Natural killer cell treated with Interleukin-12 subunit alpha and Interleukin-12 subunit beta and Interleukin-15 and Interleukin-18, amount 100 ng/mL, for 72 hours (primary cell): ENCODE results near the gene METTL26. TPM values are rescaled to one million over a fixed set of nuclear protein-coding genes. Genes with fewer than 3 reads are reported as not detected.
"Not testable (repeated sequence)": the region's sequence is repeated elsewhere in the genome, so short reads cannot be mapped to it uniquely, and the experiment has no call there.

Experiments used
- ATAC-seq, 2 donors: fragments of 150-1000 bp; cut with Tn5 transposase in 1 of 2; sonication (Bioruptor Pico), chemical (Tn5 transposase) in 1 of 2; 2 replicates each; pipeline ENCODE4 v1.10.0; 2021
- DNase-seq: peaks from one replicate; pipeline ENCODE4 v3.0.0; 2022; ENCODE audit warnings: low spot score
- H3K27ac Mint-ChIP-seq, 2 donors: 1 replicate in 1 of 2; 2 replicates in 1 of 2; pipeline ENCODE4 v1.8.0; 2022; ENCODE audit warnings: mixed read lengths in 2 of 2, mild to moderate bottlenecking in 1 of 2, moderate library complexity in 1 of 2
- H3K27me3 Mint-ChIP-seq, 2 donors: 1 replicate in 1 of 2; 2 replicates in 1 of 2; pipeline ENCODE4 v1.8.0; 2022; ENCODE audit warnings: mixed read lengths in 2 of 2
- H3K36me3 Mint-ChIP-seq: one replicate; pipeline ENCODE4 v1.8.0; 2022; ENCODE audit warnings: mixed read lengths
- H3K4me1 Mint-ChIP-seq, 2 donors: 1 replicate in 1 of 2; 2 replicates in 1 of 2; pipeline ENCODE4 v1.8.0; 2022; ENCODE audit warnings: low read depth in 2 of 2, mixed read lengths in 2 of 2, mild to moderate bottlenecking in 1 of 2
- H3K4me3 Mint-ChIP-seq: one replicate; pipeline ENCODE4 v1.8.0; 2022; ENCODE audit warnings: mixed read lengths
- H3K9me3 Mint-ChIP-seq: 2 replicates; pipeline ENCODE4 v1.8.0; 2022; ENCODE audit warnings: mixed read lengths
- total RNA-seq, 2 donors: library from RNA; stranded (reverse); gene quantifications; one replicate each; pipeline ENCODE4 v1.2.3, GENCODE V29; 2022

Gene METTL26
- total RNA-seq, 2 donors from 2014 or later: 93.7 to 115 TPM

- Mint-ChIP-seq H3K36me3 (no peaks in the 10 kb centered on the region), H3K4me1 (peaks cover 13 to 17% of the 10 kb centered on the region in 2 donors), H3K27ac (no peak overlapping the region), H3K9me3 (no peaks in the 10 kb centered on the region), H3K4me3 (no peak overlapping the region), H3K27me3 (no peaks in the 10 kb centered on the region)
- DNase-seq (no peak), ATAC-seq (no peak)
These were observed 29.3 kb downstream of the METTL26 start for GRCh38 chr16:606656-607307.

GRCh38 chr16:603933-604332 lies 32.2 kb downstream of the METTL26 start:
- H3K4me1 Mint-ChIP-seq: peaks cover 9 to 12% of the 10 kb centered on the region in 2 donors
- no peak overlapping the region for H3K27ac Mint-ChIP-seq
- ATAC-seq: no peak

GRCh38 chr16:600781-601180 lies 35.3 kb downstream of the METTL26 start:
- Mint-ChIP-seq H3K9me3 (no peaks in the 10 kb centered on the region), H3K4me3 (no peak overlapping the region), H3K27me3 (no peaks in the 10 kb centered on the region), H3K4me1 (peaks cover 9 to 19% of the 10 kb centered on the region in 2 donors), H3K36me3 (no peaks in the 10 kb centered on the region), H3K27ac (no peak overlapping the region)
- no peak for DNase-seq
- no peak for ATAC-seq

More at GRCh38 chr16:603933-604332, 32.2 kb downstream of the METTL26 start:
- Mint-ChIP-seq H3K4me3 (no peak overlapping the region), H3K27me3 (no peaks in the 10 kb centered on the region), H3K9me3 (no peaks in the 10 kb centered on the region), H3K36me3 (no peaks in the 10 kb centered on the region)
- DNase-seq: no peak

- ATAC-seq: no peak
- H3K4me1 Mint-ChIP-seq: peaks cover 16 to 24% of the 10 kb centered on the region in 2 donors
- H3K27ac Mint-ChIP-seq: no peak overlapping the region
- no peaks in the 10 kb centered on the region for H3K9me3 Mint-ChIP-seq
- no peaks in the 10 kb centered on the region for H3K27me3 Mint-ChIP-seq
- H3K36me3 Mint-ChIP-seq: no peaks in the 10 kb centered on the region
- no peak overlapping the region for H3K4me3 Mint-ChIP-seq
- DNase-seq: no peak
These were observed 37.0 kb downstream of the METTL26 start for GRCh38 chr16:598823-599739.

- H3K4me1 Mint-ChIP-seq: peaks cover 19 to 26% of the 10 kb centered on the region in 2 donors
- DNase-seq, ATAC-seq, H3K36me3 Mint-ChIP-seq, H3K27ac Mint-ChIP-seq, H3K27me3 Mint-ChIP-seq, H3K9me3 Mint-ChIP-seq, H3K4me3 Mint-ChIP-seq: not testable (repeated sequence)
These were observed 38.5 kb downstream of the METTL26 start for GRCh38 chr16:597655-598054.

- Mint-ChIP-seq H3K27me3 (no peaks in the 10 kb centered on the region), H3K4me3 (no peak overlapping the region), H3K4me1 (peaks cover 22 to 29% of the 10 kb centered on the region in 2 donors), H3K27ac (no peak overlapping the region), H3K36me3 (no peaks in the 10 kb centered on the region), H3K9me3 (no peaks in the 10 kb centered on the region)
- DNase-seq: no peak
- ATAC-seq: no peak
These were observed 39.4 kb downstream of the METTL26 start for GRCh38 chr16:596736-597060.

GRCh38 chr16:595942-596735 lies 40.0 kb downstream of the METTL26 start:
- no peak overlapping the region for H3K27ac Mint-ChIP-seq
- no peaks in the 10 kb centered on the region for H3K27me3 Mint-ChIP-seq
- peaks cover 25 to 31% of the 10 kb centered on the region in 2 donors for H3K4me1 Mint-ChIP-seq
- DNase-seq (no peak), ATAC-seq (no peak)
- no peaks in the 10 kb centered on the region for H3K9me3 Mint-ChIP-seq
- no peaks in the 10 kb centered on the region for H3K36me3 Mint-ChIP-seq
- H3K4me3 Mint-ChIP-seq: no peak overlapping the region

GRCh38 chr16:595094-595528 lies 41.0 kb downstream of the METTL26 start:
- peaks cover 33 to 37% of the 10 kb centered on the region in 2 donors for H3K4me1 Mint-ChIP-seq
- no peaks in the 10 kb centered on the region for H3K36me3 Mint-ChIP-seq
- DNase-seq (no peak), ATAC-seq (no peak)
- no peaks in the 10 kb centered on the region for H3K9me3 Mint-ChIP-seq
- no peak overlapping the region for H3K27ac Mint-ChIP-seq
- no peak overlapping the region for H3K4me3 Mint-ChIP-seq
- H3K27me3 Mint-ChIP-seq: no peaks in the 10 kb centered on the region

- H3K27me3 Mint-ChIP-seq: no peaks in the 10 kb centered on the region
- peak overlapping the region; percentile 33 to 47 for H3K27ac Mint-ChIP-seq
- no peaks in the 10 kb centered on the region for H3K36me3 Mint-ChIP-seq
- ATAC-seq (no peak), DNase-seq (no peak)
- H3K4me1 Mint-ChIP-seq: peaks cover 33 to 41% of the 10 kb centered on the region in 2 donors
- no peaks in the 10 kb centered on the region for H3K9me3 Mint-ChIP-seq
- no peak overlapping the region for H3K4me3 Mint-ChIP-seq
These were observed 42.3 kb downstream of the METTL26 start for GRCh38 chr16:593807-594206.

GRCh38 chr16:593406-593805 lies 42.7 kb downstream of the METTL26 start:
- peak overlapping the region; percentile 33 to 47 for H3K27ac Mint-ChIP-seq
- no peaks in the 10 kb centered on the region for H3K9me3 Mint-ChIP-seq
- no peak for DNase-seq
- H3K36me3 Mint-ChIP-seq: no peaks in the 10 kb centered on the region
- H3K4me3 Mint-ChIP-seq: no peak overlapping the region
- ATAC-seq: no peak
- peaks cover 33 to 42% of the 10 kb centered on the region in 2 donors for H3K4me1 Mint-ChIP-seq
- no peaks in the 10 kb centered on the region for H3K27me3 Mint-ChIP-seq

- H3K9me3 Mint-ChIP-seq: no peaks in the 10 kb centered on the region
- H3K36me3 Mint-ChIP-seq: no peaks in the 10 kb centered on the region
- peaks cover 33 to 43% of the 10 kb centered on the region in 2 donors for H3K4me1 Mint-ChIP-seq
- no peak for ATAC-seq
- no peaks in the 10 kb centered on the region for H3K27me3 Mint-ChIP-seq
- DNase-seq: no peak
- H3K27ac Mint-ChIP-seq: peak overlapping the region; percentile 29 to 47
- peak overlapping the region; percentile 15 for H3K4me3 Mint-ChIP-seq
These were observed 43.4 kb downstream of the METTL26 start for GRCh38 chr16:592518-593306.

GRCh38 chr16:591892-592517 lies 44.1 kb downstream of the METTL26 start:
- Mint-ChIP-seq H3K4me1 (peaks cover 33 to 46% of the 10 kb centered on the region in 2 donors), H3K4me3 (peak overlapping the region; percentile 97), H3K27ac (peak overlapping the region in 1 of 2 donors; percentile 88), H3K36me3 (no peaks in the 10 kb centered on the region), H3K9me3 (no peaks in the 10 kb centered on the region), H3K27me3 (no peaks in the 10 kb centered on the region)
- DNase-seq: no peak
- ATAC-seq: no peak

- Mint-ChIP-seq H3K36me3 (no peaks in the 10 kb centered on the region), H3K4me3 (peak overlapping the region; percentile 97), H3K4me1 (peaks cover 33 to 44% of the 10 kb centered on the region in 2 donors), H3K27ac (peak overlapping the region; percentile 79 to 88), H3K9me3 (no peaks in the 10 kb centered on the region), H3K27me3 (no peaks in the 10 kb centered on the region)
- ATAC-seq: no peak
- DNase-seq: no peak
These were observed 44.9 kb downstream of the METTL26 start for GRCh38 chr16:591231-591630.
